ENCODE data around the gene ADK.

- no peak for TF ChIP-seq CTCF (conservative IDR thresholded peaks at IDR 0.05; ENCODE audit: low read depth, low read length)
- TF ChIP-seq POLR2A (IDR thresholded peaks at IDR 0.05; ENCODE audit: low read depth, low read length): no peak
- no peak for TF ChIP-seq MAFK (IDR thresholded peaks at IDR 0.05; ENCODE audit: low read depth, low read length)
- TF ChIP-seq CHD1 (IDR thresholded peaks at IDR 0.05; ENCODE audit: low read depth, low read length): no peak
- TF ChIP-seq BHLHE40 (IDR thresholded peaks at IDR 0.05; ENCODE audit: low read depth, low read length): no peak
- no peak for TF ChIP-seq MXI1 (IDR thresholded peaks at IDR 0.05; ENCODE audit: borderline replicate concordance, low read depth, low read length)
- no peak for TF ChIP-seq FOS (IDR thresholded peaks at IDR 0.05; ENCODE audit: low read depth, low read length)
- TF ChIP-seq, protein P1, sequence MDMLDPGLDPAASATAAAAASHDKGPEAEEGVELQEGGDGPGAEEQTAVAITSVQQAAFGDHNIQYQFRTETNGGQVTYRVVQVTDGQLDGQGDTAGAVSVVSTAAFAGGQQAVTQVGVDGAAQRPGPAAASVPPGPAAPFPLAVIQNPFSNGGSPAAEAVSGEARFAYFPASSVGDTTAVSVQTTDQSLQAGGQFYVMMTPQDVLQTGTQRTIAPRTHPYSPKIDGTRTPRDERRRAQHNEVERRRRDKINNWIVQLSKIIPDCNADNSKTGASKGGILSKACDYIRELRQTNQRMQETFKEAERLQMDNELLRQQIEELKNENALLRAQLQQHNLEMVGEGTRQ (IDR thresholded peaks at IDR 0.05; ENCODE audit: low read depth, low read length): no peak
- no peak for TF ChIP-seq RCOR1 (IDR thresholded peaks at IDR 0.05; ENCODE audit: insufficient replicate concordance, low read length)
- no peak for TF ChIP-seq MAZ (IDR thresholded peaks at IDR 0.05; ENCODE audit: borderline replicate concordance, low read depth, low read length)
- TF ChIP-seq NFE2L2 (IDR thresholded peaks at IDR 0.05; ENCODE audit: low read depth, low read length): no peak
- TF ChIP-seq, protein P2, sequence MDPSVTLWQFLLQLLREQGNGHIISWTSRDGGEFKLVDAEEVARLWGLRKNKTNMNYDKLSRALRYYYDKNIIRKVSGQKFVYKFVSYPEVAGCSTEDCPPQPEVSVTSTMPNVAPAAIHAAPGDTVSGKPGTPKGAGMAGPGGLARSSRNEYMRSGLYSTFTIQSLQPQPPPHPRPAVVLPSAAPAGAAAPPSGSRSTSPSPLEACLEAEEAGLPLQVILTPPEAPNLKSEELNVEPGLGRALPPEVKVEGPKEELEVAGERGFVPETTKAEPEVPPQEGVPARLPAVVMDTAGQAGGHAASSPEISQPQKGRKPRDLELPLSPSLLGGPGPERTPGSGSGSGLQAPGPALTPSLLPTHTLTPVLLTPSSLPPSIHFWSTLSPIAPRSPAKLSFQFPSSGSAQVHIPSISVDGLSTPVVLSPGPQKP (IDR thresholded peaks at IDR 0.05; ENCODE audit: borderline replicate concordance, low read depth, low read length): no peak
- TF ChIP-seq RAD21 (IDR thresholded peaks at IDR 0.05; ENCODE audit: low read length): no peak
- TF ChIP-seq CEBPB (IDR thresholded peaks at IDR 0.05; ENCODE audit: low read depth, low read length): no peak
These were observed 44.0 kb downstream of the ADK start for GRCh38 chr10:74194999-74195398.

Data from IMR-90 (cell line).